HG03103 (cell line): ENCODE results near the gene AGMAT.
A peak's percentile ranks its signal among the peaks of the same experiment; 100 is the strongest.

ENCODE experiments used
- ATAC-seq: cut with Tn5 transposase; IDR thresholded peaks from one replicate; pipeline ENCODE4 v1.9.1; 2021; ENCODE audit warnings: low read depth; ENCODE audit not compliant: unreplicated experiment

AGMAT gene

GRCh38 chr1:15525050-15526020 lies 59.5 kb downstream of the AGMAT start:
- peak; percentile 32 for ATAC-seq

- ATAC-seq, result peak; percentile 32
Measured at GRCh38 chr1:15524283-15525049, 60.4 kb downstream of the AGMAT start.

GRCh38 chr1:15524021-15524282 lies 60.9 kb downstream of the AGMAT start, which contains the start of gene CASP9:
Gene CASP9 (minus strand): TSS chr1:15524215. CDS start chr1:15524200, 15 bp downstream.
- no peak for ATAC-seq

GRCh38 chr1:15523104-15524020 lies 61.5 kb downstream of the AGMAT start:
- no peak for ATAC-seq

GRCh38 chr1:15522551-15522950 lies 62.3 kb downstream of the AGMAT start:
- no peak for ATAC-seq
